GF-D8 (cell line): Measurements from ENCODE around the gene ITIH1.

Source experiments
- DNase-seq: peaks from one replicate; lab custom pipeline; 2025; lab: John Stamatoyannopoulos, UW

The ITIH1 gene

DNA sequence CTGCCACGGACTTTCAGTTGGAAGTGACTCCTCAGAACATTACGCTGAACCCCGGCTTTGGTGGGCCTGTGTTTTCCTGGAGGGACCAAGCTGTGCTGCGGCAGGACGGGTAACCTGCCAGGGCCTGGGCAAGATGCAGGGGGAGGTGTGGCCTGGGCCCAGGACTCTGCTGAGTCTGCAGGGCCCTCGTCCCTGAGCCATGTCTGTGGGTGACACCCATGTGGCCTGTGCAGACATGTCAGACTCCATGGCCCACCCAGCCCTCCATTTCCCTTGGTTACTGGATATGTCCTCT lies 12.3 kb downstream of the ITIH1 start:
- no peak for DNase-seq

DNA sequence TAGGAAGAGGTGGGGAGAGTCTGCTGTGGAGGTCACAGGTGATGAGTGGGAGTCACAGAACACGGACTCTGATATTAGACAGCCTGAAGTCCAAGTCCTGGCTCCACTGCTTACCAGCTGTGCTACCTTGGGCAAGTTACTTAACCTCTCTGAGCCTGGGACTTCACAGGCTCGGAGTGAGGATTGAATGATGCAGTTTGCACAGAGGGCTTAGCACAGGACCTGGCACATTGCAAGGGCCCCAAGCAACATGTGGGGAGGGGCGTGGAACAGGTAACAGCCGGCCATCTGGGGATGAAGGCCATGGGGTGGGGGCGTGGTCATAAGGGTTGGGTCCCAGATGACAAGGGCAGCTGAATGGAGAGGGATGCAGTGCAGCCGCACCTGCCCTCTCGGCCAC lies 12.9 kb downstream of the ITIH1 start:
- no peak for DNase-seq

DNA sequence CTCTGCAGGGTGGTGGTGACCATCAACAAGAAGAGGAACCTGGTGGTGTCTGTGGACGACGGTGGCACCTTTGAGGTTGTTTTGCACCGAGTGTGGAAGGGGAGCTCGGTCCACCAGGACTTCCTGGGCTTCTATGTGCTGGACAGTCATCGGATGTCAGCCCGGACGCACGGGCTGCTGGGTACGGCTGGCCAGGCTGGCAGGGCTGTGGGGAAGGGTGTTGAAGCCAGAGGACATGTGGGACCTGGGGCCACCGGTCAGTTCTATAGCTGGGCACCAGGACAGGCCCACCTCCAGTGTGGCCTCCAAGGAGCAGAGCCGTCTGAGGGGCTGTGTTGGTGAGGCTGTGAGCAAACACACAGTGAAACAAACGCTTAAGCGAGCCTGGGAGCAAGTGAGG lies 13.3 kb downstream of the ITIH1 start:
- DNase-seq, result no peak

DNA sequence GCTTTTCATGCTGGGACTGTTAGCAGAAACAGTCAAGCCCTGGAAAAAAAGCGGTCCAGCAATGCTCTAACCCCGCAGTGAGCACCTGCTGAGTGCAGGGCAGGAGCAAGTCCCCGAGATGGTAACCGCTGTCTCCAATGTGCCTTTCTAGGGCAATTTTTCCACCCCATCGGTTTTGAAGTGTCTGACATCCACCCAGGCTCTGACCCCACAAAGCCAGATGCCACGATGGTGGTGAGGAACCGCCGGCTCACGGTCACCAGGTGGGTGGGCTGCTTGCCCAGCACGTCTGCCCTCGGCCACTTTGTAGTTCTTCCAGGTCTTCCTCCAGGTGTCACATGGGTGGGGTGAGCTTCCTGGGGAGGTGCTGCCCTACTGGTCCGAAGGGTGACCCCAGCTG lies 14.0 kb downstream of the ITIH1 start:
- no peak for DNase-seq

DNA sequence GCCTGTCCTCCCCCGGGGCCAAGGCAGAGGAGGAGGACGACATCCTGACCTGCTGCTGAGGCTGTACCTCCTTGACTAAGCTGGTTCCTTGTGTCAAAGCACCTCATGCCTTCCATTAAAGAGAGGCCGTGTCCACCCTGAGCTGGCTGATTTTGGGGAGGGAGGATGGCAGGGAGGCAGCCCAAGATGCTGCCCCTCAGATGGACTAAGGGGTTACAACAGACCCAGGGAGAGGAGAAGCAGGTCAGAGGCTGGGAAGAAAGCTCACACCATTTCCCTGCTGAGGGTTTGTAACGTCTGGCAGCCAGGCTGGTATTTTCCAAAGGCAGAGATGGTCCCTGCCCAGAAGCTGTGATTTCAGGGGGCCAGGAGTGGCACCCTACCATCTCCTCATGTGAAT lies 14.5 kb downstream of the ITIH1 start:
- DNase-seq, result no peak

DNA sequence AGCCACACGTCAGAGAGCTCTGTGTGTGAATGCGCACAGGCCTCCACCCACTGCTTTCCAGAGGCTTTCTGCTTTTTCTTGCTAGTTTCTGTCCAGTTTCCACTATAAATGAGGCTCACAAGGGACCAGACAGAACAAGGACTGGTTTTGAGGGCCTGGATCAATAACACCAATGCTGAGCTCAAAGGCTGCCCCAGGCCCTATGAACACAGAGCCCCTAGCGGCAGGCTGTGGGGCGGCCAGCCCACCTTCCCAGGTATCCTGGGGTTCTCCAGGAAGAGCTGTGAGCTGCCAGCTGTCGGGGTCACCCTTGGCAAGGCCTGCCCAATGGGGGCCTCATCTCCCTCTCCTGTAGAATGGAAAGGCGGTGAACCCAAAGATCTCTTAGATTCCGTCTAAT lies 15.0 kb downstream of the ITIH1 start:
- DNase-seq, result no peak

DNA sequence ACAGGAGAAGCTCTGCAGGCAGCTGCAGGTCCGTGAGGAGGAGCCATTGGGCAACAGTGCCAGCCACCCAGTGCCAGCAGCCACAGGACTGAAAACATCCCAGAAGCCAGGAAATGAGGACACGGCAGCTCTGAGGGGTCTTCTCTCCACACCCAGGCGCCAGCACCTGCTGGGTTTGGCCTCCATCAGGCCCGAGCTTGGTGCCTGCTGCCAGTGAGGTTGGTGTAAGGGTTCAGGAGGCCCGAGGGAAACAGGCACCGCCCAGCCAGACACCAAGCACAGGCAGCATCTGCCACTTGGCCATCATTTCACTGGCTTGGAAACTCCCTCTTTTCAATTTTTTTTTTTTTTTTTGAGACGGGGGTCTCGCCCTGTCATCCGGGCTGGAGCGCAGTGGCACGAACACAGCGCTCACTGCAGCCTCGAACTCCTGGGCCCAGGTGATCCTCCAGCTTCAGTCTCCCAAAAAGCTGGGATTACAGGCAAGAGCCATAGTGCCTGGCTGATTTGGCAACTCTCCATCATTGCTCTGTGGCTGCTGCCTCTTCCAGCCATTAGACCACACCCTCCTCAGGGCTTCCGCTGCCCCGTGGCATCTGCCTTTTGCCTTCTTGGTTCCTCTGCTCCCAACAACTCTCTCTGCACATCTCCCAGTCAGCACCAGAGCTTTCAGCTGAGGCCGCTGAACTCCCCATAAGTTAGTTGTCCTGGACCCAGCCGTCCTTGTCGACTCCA lies 15.7 kb downstream of the ITIH1 start:
- no peak for DNase-seq

DNA sequence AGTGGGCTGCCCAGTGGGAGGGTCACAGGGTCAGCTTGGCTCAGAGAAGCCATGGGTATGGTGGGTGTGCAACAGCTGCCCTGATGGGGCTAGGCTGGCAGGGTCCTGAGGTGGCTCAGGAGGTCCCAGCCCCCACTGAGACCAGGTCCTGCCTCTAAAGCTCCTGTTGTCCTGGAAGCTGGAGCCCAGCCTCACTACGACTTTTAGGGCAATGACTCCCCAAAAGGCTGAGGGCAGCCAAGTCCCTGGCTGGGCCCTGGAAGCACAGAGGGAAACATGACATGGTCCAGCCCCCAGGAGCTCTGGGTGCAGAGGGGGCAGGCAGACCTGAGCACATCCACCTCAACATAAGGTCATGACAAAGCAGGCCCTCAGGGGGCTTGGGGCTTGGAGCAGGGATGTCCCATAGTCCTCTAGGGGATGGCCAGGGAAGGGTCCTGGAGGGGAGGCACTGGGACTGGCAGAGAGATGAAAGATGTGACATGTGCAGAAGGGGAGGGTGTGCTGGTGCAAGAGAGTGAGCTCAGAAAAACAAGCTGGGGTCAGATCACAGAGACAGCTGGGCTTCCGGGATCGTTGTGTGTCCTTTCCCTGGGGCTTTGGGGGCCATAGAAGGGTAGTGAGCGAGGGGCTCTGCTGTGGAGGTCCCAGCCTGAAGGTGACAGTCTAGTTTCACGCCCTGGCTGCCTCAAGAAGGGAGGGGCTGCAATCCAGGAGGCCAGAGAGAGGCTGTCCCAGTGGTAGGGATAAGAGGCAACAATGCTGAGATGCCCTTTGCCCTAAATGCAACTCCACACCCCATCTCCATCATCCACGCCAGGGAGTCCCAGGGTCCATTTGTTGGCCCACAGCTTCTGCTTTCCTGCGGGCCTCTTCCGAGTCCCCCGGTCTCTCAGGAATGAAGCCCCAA lies 16.6 kb downstream of the ITIH1 start:
- DNase-seq, result no peak

DNA sequence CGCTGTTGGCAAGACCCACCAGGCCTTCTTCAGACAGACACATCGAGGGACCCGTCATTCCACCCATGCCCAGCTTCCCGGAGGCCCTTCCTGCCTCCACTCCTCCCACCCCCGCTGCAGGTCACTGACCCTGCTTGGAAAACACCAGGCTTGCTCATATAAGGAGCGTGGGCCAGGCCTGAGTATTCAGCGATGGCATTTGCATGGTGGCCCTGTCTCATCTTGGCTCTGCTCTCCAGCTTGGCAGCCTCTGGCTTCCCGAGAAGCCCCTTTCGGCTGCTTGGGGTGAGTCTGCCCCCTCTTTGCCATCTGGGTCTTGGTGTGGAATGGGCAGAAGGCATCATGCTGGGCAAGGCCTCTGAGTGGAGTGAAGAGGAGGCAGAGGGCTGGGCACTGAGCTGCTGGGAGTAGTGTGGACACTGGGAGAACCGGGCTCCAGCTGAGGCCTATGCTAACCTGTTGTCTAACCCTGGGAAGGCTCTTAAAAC lies 17.3 kb downstream of the ITIH1 start, which contains the start of gene ITIH3:
Gene ITIH3, plus strand, starts transcription at position 185 of the 488 bp plus-strand sequence. Its CDS starts 8 bp downstream, at position 193.
- DNase-seq, result no peak

DNA sequence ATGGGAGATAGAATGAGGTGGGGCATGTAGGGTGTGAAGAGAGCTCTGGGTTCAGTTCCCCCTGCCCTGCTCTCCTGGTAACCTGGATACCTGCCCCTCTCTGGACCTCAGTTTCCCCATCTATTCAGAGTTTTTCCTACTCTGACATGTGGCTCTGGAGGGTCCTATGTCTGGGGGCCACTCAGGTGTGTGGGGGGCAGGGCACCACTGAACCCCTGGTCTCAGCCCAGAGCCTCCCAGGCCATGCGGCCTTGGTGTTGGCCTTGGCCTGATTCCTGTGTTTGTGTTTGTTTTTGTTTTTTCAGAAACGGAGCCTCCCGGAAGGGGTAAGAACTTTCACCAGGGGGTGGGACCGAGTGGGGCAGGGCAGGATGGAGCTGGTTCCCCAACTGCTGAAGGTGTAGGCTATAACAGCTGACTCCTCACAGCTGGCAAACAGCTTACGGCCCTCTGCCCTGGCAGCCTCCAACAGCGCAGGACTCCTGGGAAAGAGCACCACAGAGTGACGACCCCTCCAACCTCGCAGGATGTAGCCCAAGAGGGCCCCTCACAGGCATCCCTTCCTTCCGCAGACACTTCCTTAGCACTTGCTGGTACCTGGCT lies 18.0 kb downstream of the ITIH1 start:
- no peak for DNase-seq

DNA sequence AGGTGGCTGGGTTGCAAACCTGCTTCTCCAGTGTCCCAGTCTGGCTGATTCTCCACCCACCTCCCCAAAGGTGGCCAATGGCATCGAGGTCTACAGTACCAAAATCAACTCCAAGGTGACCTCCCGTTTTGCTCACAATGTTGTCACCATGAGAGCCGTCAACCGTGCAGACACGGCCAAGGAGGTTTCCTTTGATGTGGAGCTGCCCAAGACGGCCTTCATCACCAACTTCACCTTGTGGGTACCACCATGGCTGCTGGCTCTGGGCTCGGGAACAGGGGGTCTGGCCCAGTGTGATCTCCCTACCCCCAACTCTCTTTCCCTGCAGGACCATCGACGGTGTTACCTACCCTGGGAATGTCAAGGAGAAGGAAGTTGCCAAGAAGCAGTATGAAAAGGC lies 19.0 kb downstream of the ITIH1 start:
- no peak for DNase-seq

DNA sequence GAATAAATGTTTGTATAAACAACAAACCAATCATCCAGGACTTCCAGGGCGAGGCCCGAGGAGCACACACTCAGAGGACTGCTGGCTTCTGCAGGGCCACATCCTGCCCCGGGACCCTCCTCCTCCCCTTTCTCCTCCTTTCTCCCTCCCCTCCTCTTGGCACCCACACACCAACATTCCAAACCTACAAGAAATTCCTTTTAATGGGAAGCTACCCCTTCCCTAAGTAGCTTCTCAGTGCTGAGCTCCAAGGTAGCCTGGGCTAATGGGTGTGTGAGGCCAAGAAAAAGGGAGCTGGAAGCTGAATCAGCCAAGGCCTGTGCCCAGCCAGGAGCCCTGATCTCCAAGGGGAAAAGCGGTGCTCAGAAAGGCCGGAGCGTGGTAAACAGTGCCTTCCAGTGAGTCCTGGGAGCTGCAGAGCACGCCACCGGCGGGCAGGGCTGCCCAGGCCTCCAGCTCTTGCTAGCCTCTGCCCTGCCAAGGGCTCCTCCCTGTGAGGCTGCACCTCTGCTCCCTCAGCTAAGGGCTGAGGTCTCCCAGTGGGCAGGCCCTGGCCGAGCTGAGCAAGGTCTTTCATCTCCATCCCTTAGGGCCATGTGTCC lies 21.1 kb downstream of the ITIH1 start:
- no peak for DNase-seq

DNA sequence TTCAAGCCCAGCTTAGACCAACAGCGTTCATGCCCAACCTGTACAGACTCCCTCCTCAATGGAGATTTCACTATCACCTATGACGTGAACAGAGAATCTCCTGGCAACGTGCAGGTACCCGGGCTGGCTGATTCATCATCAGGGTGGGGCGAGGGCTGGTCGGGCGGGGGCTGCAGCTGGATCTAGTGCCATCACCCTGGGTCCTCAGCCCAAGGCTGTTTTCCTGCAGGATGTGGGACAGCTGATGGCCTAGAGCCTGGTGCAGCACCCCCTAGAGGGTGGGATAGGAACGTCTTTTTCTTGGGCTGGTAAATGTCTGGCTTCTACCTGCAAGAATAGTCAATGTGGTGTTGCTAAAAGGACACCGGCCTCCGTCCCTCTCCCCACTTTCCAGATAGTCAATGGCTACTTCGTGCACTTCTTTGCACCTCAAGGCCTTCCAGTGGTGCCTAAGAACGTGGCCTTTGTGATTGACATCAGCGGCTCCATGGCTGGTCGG lies 21.6 kb downstream of the ITIH1 start:
- DNase-seq, result no peak

DNA sequence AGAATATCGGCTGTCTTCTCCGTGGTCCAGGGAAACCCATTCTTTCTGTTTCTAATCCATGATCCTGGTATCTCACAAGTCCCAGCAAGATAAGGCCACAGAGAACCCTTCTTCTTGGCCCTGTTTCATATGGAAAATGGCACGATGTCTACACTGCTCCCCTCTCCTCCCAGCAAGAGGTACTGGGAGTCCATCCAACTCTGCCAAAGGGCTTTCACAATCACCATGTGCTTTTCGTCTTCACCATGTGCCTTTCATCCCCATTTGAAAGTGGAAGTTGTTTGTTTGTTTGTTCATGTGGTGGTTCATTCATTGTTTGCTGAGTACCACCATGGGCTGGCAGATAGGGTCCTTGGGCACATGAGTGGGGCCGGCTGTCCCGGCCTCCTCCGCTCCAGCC lies 22.7 kb downstream of the ITIH1 start:
- no peak for DNase-seq

DNA sequence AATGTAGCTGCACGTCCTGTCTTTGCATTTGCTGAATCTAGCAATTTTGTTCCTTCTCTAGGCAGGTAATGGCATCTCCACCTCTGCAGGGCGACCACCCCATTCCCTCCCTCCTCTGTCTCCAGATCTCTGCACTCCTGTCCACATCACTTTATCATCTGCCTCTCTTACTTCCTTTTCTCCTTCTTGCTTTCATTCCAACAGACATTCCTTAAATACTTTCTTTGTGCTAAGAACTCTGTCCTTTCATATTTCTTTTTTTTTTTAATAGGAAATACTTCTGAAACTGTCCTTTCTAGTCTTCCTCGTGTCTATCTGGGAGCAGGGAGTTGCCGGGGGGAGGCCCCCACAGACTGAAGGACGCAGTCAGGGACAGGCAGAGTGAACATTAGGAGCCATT lies 24.4 kb downstream of the ITIH1 start:
- DNase-seq, result no peak

DNA sequence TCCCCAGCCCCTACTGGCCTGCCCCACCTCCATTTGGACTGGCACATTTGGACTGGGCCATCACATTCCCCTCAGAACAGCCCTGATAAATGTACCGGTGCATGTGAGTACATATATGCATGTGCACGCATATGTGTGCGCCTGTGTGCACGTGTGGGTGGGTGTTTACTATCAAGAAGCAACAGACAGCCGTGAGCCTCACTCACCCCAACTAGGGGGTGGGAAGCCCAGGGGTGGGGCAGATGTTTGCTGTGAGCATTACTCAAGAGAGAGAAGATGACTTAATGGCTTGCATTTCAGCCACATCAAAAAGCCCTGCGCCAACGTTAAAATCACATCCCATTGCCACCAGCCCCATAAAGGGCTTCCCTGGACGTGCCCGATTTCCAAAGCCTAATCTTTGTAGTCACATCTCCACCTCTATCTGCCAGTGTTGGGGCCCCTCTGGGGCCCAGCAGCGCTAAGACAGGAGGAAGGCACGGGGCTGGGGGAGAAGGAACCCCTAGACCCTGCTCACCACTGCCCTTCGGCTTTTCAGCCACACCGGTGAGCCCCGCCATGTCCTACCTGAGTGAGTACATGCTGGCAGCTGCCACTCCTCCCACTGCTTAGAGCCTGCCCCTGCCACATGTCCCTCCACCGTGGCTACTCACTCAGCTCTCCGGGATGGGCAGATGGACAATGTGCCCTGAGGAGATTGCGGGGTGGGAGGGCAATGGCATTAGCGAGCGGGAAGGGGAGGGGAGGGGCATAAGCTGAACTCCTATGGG lies 28.1 kb downstream of the ITIH1 start:
- no peak for DNase-seq

DNA sequence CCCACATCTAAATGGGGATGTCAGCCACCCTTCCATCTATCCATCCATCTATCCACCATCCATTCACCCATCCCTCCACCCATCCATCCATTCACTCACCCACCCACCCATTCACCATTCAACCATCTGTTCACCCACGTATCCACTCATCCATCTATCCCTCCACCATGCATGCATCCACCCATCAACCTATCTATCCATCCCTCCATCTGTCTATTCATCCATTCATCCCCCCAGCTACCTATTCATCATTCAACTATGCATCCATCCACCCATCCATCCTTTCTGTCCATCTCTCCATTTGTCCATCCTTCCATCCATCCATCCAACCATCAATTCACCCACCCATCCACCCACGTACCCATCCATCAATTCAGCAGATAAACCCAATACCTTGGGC lies 31.8 kb downstream of the ITIH1 start:
- no peak for DNase-seq

DNA sequence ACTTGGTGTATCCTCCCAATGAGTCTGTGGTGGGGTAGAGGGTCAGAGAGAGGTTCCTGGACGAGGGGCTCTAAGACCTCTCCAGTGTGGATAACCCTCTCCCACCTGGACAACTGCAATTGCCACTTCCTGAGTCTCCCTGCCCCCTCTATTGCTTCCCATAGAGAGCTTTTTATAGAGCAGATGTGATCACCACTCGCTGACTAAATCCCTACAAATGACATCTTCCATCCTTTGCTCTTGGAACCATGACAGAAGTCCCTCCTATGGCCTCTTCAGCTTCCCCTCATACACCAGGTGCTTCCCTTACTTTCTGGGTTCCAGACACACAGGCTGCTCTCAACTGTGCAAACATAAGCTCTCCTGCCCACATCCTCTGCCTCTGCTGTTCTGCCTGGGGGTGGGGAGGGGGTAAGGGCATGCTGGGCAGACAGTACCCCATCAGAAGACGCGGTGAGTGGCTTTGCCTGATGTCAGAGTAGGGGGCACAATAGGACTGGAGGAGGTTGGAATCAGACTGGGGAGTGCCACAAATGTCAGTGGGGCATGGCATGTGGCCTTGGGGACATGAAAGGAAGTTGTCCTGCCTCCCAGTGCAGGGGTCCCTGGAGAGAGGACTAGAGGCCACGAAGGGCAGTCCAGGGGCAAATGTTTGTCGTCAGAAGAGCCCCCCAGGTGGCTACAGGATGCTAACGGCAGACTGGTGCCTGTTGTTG lies 32.4 kb downstream of the ITIH1 start:
- no peak for DNase-seq

DNA sequence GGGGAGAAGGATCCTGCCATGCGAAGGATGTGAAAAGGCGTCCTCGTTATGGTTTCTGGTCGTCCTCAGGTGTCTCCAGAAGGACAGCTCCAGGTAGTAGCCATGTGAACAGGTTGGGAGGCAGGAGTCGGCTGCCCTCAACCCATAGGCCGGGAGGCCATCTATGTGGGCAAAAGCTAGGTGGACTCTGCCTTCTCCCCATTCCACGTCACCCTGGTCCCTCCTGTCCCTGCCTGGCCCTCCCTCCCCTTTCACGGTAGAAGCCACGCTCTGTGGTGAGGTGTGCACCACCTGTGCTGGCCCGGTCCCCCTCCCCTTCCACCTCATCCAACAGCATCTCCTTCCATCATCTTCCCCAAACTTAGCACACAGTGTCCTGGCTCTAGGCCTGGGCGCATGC lies 33.5 kb downstream of the ITIH1 start:
- no peak for DNase-seq

DNA sequence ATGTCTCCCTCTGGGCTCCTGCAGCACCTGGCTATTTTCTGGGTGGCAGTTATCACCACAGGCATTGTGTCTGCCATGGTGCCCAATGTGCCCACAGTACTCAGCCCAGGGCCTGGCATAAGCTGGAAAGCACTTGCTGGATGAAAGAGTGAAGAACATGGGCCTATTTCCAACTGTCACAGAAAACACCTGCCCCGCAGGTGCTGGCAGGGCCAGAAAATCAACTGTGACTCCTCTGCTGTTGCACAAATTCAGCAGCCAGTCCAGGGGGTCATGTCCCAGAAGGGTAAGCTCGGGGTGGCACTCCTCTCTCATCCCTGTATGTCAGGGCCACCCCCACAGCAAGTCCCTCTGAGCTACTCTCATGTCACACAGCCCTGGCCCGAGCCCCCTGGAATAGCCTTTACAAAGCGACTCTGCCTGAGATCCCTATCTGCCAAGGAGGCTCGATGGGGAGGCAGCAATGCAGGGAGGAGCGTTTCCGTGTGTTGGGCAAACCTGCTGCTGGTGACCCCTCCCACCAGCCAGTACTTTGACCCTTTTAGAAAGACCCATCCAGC lies 34.1 kb downstream of the ITIH1 start:
- DNase-seq, result no peak

DNA sequence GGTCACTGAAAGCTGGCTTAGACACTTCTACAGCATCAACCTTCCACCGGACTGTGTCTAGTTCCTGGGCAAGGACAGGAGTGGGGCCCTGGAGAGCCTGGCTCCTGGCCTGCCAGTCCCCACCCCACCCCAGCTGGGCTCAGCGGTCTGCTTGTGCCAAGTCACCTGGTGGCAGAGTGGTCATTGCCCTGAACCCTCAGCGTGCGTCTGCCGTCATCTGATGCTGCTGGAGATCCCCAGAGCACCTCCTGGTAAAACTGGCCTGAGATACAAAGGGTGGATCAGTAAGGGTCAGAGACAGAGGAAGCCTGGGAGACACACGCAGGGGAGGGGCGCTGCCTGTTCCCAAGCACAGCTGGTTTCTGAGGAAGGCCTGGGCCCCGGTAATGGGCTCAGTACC lies 36.4 kb downstream of the ITIH1 start:
- no peak for DNase-seq
